Activated CD4-positive, CD25-positive, alpha-beta regulatory T cell (primary cell): ENCODE data around the gene ADAMTSL1.

ENCODE experiments used
- DNase-seq, 4 experiments: peaks; one replicate each; lab custom pipeline; 2025; lab: John Stamatoyannopoulos, UW

The ADAMTSL1 gene

DNA sequence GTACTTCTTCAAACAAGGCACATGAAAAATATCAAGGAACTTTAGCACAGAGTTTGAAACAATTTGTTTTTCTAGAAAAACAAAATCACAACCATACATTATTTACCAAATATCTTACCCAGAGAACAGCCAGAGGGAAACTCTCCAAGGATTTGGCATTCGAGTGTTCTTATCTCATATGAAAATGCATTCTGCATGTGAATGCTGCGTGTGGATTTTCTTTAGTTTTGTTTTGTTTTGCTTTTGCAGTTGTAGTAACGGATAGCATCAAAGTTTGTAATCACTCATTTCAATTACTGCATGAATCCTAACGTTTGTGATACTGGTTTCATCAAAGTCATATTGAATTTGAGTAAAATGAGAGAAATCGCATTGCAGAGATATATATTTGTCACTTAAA is 28.0 kb downstream of the ADAMTSL1 start:
- DNase-seq = no peak

DNA sequence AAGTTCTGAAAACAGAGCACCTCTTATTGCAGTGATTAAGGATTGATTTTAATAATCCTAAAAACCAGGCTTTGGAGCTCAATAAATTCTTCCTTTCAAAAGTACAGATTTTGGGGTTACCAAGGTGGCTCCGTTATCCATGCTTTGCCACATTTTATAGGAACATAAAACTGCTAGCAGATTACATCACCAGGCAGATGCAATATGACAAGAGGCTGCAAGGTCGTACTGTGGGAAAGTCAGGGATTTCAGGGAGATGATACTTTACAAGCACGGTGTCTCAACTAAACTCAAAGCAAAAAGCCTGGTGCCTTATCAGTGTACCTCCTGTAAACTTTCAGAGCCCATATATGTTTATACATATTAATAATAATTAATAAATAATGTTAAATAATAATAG is 28.6 kb downstream of the ADAMTSL1 start:
- no peak for DNase-seq

DNA sequence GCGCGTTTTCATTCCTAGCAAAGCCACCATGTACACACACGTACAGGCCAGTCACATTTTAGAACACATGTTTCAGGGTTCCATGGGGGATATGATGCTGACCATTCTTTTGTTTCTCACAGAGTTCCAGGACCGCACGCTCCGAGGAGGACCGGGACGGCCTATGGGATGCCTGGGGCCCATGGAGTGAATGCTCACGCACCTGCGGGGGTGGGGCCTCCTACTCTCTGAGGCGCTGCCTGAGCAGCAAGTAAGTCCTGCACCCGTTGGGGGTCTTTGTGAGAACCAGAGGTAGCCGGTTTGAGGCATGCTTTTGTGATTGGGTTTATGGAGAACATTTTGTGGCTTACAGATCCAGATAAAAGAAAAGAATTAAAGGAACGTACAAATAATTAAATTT is 30.8 kb downstream of the ADAMTSL1 start:
- DNase-seq = no peak

GRCh38 chr9:18507151-18507550 is 33.2 kb downstream of the ADAMTSL1 start:
- no peak for DNase-seq

GRCh38 chr9:18516514-18516913 is 42.6 kb downstream of the ADAMTSL1 start:
- DNase-seq = no peak

GRCh38 chr9:18516965-18517364 is 43.0 kb downstream of the ADAMTSL1 start:
- DNase-seq = no peak

- DNase-seq = no peak
These were observed 46.6 kb downstream of the ADAMTSL1 start for GRCh38 chr9:18520416-18521047.

GRCh38 chr9:18526685-18527084 is 52.7 kb downstream of the ADAMTSL1 start:
- no peak for DNase-seq

GRCh38 chr9:18531136-18532065 is 57.4 kb downstream of the ADAMTSL1 start:
- DNase-seq = no peak

DNA sequence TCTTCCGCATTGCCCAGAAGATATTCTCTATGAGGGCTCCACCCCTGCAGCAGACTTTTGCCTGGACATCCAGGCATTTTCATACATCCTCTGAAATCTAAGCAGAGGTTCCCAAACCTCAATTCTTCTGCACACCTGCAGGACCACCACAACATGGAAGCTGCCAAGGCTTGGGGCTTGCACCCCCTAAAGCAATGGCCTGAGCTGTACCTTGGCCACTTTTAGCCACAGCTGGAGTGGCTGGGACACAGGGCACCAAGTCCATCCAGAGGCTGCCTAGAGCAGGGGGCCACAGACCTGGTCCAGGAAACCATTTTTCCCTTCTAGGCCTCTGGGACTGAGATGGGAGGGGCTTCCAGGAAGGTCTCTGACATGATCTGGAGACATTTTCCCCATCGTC is 60.7 kb downstream of the ADAMTSL1 start:
- no peak for DNase-seq

GRCh38 chr9:18536554-18536953 is 62.6 kb downstream of the ADAMTSL1 start:
- no peak for DNase-seq

- DNase-seq = no peak
These were observed 65.3 kb downstream of the ADAMTSL1 start for GRCh38 chr9:18539203-18539693.

GRCh38 chr9:18542837-18543405 is 69.0 kb downstream of the ADAMTSL1 start:
- no peak for DNase-seq

DNA sequence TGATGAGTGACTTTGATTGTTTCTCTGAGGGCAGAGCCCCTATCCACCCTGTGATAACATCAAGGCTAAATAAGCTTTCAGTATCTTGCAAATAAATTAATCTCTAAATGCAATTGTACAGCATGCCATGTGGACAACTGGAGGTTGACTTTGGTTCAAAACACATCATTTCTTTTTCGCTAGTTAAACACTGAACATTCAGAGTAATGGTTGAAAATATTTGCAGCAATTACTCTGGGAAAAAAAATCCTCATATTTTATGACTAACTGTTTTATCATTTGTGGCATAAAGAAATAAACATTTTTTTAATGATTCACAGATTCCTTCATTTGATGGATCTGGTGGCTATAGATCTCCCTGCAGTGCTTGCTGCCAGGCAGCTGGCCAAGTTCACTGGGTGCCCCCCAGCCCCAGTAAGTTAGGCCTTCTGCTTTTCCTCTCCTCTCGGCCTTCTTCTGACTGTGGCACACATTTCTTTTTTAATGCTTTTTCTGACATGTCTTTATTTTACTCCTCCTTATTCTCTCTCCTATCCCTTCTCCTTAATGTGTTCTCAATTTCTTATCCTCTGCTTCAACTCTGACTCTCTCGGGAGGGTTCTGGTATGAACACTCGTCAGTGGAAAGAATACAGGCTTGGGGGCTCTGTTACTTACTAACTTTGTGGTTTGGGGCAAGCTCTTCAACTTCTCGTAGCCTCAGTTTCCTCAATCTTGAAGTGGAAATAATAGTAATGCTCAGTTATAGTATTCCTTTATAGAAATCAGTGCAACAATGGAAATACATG is 69.6 kb downstream of the ADAMTSL1 start:
- DNase-seq = no peak

- no peak for DNase-seq
These were observed 70.5 kb downstream of the ADAMTSL1 start for GRCh38 chr9:18544456-18544855.

- no peak for DNase-seq
These were observed 71.8 kb downstream of the ADAMTSL1 start for GRCh38 chr9:18545636-18546360.

DNA sequence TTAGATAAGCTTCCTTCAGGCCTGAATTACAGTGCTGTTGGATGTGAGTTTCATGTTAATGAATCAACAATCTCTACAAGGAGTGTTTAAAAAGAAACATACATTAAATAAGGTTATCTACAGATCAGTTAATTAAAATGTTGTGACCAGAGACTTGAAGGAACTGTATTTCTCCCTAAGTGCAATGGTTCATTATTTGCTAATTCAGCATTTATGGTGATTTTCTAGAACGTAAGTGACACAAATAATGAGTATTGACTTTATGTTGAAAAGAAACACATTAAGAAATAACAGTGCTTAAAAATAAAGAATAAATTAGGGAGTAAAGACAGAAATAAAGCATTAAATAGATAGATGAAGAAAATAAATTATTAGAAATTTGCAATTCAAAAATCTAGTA is 74.5 kb downstream of the ADAMTSL1 start:
- DNase-seq = no peak

GRCh38 chr9:18549772-18550171 is 75.8 kb downstream of the ADAMTSL1 start:
- no peak for DNase-seq

- no peak for DNase-seq
These were observed 76.3 kb downstream of the ADAMTSL1 start for GRCh38 chr9:18550286-18550685.

DNA sequence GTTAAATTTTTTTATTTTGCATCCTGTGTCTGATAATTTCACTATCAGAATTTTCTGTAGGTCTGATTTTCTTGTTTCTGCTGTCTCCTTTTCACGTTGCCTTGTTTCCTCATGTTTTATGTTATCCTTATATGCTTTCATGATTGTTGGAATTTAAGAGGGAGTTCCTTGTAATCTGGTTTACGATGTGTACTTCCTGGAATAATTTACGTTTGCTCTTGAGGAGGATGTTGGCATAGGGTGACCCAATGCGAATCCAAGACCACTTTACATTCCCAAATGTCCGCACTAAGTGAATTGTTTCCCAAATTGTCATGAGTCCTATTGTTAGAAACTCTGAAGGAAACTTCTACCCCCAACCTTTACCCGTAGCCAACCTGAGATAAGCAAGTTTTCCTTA is 80.3 kb downstream of the ADAMTSL1 start:
- DNase-seq = no peak

DNA sequence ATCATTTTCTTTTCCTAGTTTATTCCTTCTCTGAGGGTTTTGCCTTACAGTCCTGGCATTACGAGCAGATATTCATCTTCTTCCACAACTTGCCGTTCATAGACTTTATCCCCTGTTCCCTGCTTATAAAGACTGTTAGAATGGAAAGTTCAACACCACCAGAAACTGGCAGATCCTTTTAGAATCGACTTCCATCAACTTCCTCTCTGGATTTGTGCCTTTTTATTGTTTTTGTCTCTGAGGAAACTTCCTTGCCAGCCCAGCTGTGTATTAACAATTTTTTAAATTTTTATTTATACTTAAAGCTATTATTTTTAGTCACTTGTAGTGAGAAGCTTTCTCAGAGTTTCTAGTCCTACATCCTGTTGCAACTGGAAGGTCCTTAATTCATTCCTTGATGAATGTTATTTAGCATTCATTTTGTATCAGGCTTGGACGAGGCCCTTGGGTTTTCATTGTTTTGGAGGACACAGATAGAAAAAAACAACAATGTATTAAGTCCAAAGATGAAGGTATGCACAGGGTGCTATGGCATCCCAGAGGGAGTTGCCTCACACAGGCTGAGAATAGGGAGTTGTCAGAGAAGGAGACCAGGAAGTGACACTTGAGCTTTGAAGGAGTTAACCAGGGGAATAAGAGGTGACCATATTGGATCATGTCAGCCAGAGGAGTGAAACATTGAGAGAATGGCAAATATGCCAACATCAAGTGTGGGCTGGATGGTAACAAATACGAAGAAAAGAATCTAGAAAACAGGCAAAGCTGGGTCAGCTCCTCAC is 81.3 kb downstream of the ADAMTSL1 start:
- no peak for DNase-seq
